HG03108 (cell line): Measurements from ENCODE around the gene SAPCD2.
"Not testable (repeated sequence)": the region's sequence is repeated elsewhere in the genome, so short reads cannot be mapped to it uniquely, and the experiment has no call there.

ENCODE experiments used
- ATAC-seq: cut with Tn5 transposase; IDR thresholded peaks from one replicate; pipeline ENCODE4 v1.9.1; 2021; ENCODE audit warnings: moderate library complexity; ENCODE audit not compliant: unreplicated experiment

SAPCD2 gene, protein sequence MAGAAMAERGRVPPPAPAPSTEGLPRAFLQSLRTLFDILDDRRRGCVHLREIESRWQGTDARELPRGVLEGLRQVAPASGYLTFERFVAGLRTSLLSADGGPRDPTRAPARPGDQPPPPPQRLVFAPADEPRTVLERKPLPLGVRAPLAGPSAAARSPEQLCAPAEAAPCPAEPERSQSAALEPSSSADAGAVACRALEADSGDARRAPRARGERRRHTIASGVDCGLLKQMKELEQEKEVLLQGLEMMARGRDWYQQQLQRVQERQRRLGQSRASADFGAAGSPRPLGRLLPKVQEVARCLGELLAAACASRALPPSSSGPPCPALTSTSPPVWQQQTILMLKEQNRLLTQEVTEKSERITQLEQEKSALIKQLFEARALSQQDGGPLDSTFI

DNA sequence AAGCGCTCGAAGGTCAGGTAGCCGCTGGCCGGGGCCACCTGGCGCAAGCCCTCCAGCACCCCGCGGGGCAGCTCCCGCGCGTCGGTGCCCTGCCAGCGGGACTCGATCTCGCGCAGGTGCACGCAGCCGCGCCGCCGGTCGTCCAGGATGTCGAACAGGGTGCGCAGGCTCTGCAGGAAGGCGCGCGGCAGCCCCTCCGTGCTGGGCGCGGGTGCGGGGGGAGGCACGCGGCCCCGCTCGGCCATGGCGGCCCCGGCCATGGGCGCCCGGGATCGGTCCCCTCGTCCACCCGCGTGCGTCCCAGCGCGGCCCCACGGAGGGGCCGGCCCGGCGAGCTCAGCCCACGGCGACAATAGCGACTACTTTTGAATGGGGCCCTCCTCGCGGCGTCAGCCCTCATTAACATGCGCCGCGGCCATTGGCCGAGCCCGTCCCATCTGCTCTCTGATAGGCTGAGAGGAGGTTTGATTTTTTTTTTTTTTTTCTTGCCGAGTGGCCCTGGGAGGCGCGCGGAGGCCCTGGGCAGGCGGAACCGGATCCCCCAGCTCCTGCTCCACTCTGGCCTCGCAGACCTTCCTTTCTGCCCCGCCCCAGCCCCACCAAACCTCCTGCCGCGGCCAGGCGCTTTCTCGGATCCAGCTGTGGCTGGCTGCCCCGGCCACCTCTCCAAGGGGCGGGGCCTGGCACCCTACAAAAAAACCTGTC, at the start of gene SAPCD2:
Gene SAPCD2, minus strand, starts transcription at position 357 of the 705 bp plus-strand sequence. Its CDS starts 97 bp downstream, at position 260.
- peak; percentile 65 for ATAC-seq

DNA sequence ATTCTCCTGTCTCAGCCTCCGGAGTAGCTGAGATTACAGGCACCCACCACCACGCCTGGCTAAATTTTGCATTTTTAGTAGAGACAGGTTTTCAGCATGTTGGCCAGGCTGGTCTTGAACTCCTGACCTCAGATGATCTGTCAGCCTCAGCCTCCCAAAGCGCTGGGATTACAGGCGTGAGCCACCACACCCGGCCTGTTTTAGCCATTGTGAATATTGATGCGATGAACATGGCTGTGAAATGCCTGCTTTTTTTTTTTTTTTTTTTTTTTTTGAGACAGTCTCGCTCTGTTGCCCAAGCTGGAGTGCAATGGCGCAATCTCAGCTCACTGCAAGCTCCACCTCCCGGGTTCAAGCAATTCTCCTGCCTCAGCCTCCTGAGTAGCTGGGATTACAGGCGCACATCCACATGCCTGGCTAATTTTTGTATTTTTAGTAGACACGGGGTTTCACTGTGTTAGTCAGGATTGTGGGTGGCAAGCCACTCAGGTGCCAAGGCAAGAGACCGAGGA, 47.8 kb upstream of the SAPCD2 start:
- not testable (repeated sequence) for ATAC-seq

DNA sequence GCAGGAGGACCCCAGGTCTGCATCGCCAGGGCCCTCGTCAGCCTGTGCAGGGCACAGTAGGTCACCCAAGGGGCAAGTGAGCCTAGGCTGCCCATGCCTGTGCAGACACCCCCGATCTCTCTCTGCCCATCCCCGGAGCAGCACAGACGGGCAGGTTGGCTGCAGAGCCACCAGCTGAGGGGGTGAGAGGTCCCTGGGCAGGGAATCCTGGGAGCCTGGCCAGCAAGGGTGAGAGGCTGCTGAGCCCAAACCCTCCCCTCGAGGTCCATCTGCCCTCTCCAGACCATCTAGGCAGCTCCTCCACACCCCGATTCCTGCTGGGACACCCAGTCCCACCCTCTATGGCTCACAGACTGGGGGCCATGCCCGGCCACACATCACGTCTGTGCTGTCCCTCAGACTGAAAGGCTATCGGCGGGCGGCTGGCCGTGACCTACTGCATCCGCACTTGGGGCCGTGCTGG, 46.9 kb upstream of the SAPCD2 start:
- ATAC-seq: no peak

DNA sequence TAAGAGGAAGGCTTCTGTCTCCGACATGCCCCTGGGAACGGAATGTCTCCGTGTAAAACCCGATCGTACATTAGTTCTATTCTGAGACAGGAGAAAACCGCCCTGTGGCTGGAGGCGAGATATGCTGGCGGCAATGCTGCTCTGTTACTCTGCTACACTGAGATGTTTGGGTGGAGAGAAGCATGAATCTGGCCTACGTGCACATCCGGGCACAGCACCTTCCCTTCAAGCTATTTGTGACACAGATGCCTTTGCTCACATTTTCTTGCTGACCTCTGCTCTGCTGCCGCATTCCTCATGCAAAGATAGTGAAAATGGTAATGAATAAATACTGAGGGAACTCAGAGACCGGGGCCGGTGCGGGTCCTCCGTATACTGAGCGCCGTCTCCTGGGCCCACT, 46.4 kb upstream of the SAPCD2 start:
- ATAC-seq: no peak

DNA sequence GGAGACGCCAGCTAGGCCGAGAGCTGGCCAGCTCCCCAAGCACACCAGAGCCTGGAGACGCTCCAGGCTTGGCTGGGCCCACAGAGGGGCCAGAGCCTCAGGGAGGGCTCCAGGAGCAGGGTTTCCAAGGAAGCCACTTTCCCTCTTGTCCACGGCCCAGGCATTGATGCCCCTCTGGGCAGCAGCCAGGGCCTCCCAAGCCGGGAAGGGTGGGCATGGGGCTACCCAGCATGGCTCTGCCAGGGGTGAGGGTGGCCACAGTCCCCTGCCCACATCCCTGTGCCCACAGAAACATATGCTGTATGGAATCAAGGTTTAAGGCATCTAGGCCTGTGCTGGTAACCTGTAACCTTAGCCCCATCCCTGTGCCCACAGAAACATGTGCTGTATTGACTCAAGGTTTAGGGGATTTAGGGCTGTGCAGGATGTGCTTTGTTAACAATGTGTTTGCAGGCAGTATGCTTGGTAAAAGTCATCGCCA, 45.7 kb upstream of the SAPCD2 start:
- no peak for ATAC-seq

DNA sequence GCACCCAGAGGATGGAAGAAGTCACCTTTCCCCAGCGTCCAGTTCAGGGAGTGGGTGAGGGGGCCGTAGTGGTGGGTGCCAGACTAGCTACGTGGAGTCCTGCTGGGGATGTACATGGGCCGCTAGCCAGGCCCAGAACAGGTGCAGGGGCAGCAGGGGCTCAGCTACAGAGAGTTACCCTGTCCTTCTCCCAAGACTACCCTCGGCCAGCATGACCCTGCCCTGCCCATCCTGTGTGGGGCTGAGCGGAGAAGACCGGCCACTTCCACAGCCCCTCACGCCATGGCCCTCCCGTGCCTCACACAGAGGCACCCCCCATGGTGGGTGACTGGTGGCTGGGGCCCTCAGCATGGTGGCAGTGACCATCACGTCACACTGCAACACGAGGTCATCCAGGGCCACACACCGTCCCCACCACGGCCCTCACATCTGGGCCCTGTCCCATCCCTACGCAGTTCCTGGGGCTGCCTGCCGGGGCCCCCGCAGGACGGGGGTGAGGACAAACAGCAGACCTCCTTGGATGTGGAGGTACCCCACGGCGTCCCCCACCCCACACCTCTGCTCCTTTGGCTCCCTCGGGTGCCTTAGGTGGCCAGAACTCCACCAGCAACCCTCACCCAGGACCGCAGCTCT, 45.2 kb upstream of the SAPCD2 start:
- no peak for ATAC-seq

DNA sequence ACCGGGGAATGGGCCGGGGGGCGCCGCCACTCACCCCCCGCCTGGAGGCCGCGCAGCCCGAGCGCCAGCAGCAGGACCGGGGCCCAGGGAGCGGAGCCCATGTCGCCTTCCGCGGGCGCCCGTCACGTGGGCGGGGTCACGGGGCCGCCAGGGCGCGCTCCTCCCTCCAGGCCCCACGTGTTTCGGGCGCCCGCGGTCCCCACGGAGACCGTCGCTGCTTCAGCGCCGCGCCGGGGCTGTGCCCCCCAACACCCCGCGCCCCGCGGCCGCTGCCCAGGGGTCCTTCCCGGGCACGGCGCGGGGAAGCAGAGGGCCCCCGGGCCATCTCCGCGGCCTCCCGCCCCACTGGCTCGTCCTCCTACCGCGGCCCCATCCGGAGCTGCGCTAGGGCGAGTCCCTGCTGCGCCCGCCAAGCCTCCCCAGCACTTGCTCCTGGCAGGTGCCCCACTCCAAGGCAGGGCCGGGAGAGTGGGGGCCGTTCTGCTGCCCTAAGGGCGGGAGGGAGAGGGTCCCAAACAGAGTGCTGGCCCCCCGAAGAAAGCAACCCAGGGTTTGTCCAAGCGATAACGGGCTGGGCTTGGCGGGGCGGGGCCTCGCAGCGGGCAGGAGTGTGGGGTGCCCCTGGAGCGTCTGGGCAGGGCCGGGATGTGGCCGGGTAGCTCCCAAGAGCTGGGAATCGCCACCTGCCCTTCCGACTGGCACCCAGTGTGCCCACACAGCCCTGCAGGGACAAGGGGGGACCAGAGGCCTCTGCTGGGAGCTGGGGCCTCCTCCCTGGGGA, 44.4 kb upstream of the SAPCD2 start, which contains the start of gene DPP7:
Gene DPP7, minus strand, starts transcription at position 121 of the 781 bp plus-strand sequence. Its CDS starts 20 bp downstream, at position 101.
- ATAC-seq: peak; percentile 64

DNA sequence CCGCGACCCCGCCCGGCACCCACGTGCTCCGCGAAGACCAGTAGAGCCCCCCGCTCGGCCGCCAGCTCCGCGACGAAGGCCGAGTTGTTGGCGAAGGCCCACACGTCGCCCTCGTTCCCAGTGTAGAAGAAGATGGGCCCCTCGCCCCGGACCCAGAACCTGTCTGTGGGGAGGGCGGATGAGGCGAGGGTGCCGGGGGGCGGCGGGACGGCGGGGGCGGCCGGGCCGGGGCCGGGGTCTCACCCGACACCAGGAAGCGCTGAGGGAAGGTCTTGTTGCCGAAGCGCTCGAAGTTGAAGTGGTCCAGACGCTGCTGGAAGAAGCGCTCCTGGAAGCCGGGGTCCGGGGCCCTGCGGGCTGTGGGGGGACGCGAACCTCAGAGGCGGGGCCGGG, 43.9 kb upstream of the SAPCD2 start:
- peak; percentile 17 for ATAC-seq

DNA sequence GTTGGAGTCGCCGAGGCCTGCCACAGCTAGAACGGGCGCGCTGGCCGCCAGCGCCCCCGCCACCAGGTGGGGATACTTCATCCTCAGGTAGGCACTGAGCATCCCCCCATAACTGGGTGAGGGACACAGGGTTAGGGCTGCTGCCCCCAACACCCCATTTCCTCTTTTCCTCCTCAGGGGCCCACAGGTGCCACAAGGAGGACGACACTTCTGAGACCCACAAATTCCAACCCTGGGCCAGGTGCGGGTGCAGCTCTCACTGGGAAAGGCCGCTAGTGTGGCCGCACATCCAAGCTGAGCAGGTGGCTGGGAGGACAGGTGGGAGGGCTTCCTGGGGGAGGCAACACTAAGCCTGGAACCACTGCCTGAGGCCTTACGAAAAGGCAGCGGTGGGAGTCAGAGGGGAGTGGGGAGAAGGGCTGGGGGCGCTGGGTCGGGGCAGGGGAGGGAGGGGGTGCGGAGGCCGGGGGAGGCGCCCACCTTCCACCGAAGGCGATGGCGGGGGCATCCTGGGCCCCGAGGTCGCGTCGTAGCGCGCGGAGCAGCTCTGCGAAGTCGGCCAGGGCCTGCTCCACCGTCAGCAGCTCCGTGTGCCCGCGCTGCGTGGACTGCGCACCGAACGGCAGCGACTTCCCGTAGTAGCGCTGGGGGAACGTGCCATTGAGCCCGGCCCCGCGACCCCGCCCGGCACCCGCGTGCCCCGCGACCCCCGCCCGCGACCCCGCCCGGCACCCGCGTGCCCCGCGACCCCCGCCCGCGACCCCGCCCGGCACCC, 43.2 kb upstream of the SAPCD2 start:
- no peak for ATAC-seq

DNA sequence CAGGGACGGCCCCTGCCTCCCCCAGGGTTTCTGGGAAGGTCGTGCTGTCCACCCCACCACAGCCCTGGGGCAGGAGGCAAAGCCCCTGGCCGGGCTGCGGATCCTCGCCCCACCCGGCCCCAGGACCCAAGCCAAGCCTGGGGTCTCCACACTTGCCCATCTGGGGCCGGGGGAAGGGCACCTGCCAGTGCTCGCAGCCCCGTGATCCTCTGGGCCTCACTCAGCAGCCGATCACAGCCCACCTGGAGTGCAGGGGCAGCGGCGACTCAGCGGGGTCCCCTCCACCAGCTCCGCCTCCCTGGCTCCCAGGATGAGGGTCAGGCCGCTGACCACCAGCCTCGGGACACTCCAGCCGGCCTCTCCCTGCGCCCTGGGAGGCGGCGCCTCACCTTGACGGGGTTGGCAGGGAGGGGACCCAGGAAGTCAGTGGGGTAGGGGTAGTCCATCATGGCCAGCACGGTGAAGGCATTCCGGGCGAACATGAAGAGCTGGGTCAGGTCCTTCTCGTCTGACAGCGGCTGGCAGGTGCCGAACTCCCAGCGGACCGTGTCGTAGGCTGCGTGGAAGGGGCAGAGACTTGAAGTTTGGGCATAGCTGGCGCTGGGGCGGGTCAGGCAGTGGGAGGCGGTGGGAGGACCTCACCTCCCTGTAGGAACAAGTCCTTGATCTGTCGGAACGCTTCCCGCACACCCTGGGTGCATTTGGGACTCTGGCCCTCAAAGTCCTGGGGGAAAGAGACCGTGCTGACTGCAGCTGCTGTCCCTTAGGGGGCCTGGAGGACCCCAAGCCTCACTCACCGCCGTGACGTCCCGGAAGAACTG, 42.4 kb upstream of the SAPCD2 start:
- no peak for ATAC-seq

DNA sequence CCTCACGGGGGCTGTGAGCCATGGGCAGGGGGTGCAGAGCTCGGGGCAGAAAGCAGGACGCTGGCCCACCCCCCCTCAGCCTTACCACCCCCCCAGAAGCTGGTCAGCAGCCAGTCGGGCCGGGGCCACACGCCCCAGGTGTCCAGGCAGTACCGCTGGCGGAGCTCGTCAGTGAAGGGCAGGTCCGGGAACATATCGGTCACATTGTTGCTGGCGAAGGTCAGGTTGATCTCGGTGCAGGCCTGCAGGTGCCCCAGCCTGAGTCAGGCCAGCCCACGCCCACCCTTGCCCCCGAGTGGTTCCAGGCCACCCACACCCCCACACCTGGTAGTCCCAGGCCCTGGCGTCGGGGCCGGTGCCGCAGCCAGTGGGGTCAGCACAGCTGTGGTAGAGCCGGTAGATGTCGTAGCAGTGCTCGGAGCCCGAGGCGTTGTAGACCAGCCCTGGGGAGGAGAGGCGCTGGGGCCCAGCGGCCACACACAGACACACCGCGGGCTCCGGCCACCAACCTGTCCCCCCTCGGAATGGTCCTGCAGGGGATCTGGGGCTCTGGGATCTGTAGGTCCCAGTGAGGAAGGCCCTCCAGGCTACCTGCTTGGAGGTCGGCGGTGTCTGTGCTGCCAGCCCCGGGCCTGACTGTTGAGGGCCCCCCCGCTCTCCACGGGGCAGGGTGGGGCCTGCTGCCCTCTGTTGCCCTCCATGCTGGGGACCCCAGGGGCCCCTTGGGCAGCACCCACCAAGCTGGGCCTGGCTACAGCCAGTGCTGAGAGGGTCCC, 41.6 kb upstream of the SAPCD2 start:
- no peak for ATAC-seq

DNA sequence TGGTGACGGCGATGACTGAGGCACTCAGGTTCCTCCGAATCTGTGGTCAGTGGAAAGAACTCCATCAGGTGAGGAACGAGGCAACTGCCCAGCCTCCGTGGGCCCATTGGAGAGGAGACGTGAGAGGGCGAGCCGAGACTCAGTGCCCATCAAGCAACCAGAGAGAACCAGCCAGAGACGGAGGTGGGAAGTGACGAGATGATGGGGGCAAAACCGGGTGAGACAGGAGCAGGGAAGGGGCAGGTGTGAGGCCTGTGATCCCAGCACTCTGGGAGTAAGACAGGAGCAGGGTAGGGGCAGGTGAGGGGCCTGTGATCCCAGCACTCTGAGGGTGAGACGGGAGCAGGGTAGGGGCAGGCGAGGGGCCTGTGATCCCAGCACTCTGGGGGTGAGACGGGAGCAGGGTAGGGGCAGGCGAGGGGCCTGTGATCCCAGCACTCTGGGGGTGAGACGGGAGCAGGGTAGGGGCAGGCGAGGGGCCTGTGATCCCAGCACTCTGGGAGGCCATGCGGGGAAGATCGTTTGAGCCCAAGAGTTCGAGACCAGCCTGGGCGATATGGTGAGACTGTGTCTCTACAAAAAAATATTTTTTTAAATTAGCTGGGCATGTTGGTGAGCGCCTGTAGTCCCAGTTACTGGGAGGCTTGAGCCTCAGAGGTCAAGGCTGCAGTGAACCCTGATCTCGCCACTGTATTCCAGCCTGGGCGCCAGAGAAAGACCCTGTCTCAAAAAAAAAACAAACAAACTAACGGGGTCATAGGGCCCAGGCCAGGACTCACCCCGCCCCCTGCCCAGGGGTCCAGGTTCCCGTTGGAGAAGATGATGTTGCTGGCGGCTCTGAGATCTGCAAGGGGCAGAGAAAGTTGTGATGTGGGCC, 40.8 kb upstream of the SAPCD2 start:
- ATAC-seq: no peak

DNA sequence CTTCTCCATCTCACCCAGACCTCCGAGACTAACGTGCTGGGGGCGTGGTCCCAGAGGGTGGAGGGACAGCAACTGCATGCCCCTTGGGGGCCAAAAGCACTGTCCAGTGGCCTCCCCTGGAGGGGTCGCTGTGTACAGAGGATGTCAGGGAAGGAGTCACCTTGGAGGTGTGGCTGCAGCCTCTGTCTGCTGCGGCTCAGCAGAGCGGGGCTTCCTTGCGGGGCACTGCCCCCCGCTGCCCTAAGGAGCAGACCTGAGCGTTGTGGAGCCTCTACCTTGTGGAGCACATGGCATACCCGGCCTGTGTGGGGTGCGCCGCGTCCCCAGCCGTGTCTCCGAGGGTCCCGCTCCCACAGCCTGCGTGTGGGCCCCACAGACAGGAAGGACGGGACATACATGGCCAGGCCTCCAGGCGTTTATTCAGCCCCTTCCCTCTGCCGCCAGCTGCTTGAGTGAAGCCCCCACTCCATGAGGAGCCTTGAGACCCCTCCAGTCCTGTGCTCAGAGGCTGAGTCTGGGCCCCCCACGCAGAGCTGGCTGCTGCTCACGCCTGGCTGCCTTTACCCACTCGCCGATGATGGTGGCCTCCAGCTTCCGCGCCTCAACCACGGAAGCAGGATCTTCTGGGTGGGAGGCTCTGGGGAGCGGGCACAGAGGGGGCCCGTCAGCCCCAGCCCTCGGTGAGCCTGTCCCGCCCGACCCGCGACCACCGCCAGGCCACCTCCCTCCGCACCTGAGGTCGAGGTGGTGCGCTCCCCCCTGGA, 40.0 kb upstream of the SAPCD2 start:
- ATAC-seq: no peak

DNA sequence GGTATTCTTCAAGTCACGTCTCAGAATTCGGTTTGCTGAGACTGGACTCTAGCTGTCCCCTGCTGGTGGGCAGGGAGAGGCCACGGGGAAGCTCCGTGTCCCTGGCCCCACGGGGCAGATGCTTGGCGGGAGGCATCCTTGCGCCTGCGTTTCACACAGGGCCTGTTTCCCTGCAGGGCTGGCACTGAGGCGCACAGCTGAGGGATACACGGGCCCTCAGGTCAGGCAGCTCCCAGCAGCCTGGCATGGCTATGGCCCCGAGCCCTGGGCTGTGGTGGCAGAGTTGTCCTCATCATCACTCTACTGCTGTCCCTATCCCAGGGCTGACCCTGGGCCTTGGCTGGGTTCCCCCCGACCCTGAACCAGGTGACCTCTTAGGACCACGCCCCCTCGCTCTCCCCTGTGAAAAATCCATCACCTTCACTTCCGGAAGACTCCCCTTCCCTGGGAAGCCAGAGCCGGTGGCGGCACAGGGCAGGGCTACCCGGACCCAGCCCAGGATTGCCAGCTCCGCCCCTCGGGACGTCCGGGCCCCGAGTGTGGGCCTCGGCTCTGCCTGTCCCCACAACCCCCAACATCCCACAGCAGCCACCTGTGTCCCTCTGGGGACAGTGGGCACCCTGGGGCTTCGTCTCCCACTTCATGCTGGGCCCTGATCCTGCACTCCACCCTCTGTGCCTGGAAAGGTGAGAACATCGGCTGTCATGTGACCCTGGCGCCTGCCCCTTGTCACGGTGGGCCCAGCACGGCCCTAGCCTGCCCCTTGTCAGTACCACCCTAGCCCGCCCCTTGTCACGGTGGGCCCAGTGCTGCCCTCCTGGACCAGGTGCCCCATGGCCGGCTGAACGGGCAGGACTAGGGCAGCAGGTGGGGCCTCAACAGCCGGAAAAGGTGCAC, 39.1 kb upstream of the SAPCD2 start:
- no peak for ATAC-seq

DNA sequence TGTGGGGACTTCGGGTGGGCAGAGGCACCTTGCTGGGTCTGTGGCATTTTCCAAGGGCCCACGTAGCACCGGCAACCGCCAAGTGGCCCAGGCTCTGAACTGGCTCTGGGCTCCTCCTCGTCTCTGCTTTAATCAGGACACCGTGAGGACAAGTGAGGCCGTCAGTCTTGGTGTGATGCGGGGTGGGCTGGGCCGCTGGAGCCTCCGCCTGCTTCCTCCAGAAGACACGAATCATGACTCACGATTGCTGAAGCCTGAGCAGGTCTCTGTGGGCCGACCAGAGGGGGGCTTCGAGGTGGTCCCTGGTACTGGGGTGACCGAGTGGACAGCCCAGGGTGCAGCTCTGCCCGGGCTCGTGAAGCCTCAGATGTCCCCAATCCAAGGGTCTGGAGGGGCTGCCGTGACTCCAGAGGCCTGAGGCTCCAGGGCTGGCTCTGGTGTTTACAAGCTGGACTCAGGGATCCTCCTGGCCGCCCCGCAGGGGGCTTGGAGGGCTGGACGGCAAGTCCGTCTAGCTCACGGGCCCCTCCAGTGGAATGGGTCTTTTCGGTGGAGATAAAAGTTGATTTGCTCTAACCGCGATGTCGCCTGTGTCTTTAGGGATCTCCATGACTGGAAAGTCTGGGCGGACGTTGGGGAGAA, 38.4 kb upstream of the SAPCD2 start:
- no peak for ATAC-seq
